ENCODE results near the gene SH3BGRL2.

SH3BGRL2 gene

GRCh38 chr6:79750806-79751205 lies 119.7 kb downstream of the SH3BGRL2 start:
- Histone ChIP-seq H3K9ac (no peak overlapping the region), H3K4me2 (no peak overlapping the region), H3K4me3 (no peak overlapping the region), H4K20me1 (no peaks in the 10 kb centered on the region), H3K36me3 (no peaks in the 10 kb centered on the region), H3K9me3 (replicated peaks in 1 of 11) (no peaks in the 10 kb centered on the region), H3K4me1 (no peaks in the 10 kb centered on the region), H3K27ac (no peak overlapping the region), H3K27me3 (no peaks in the 10 kb centered on the region)
- no peak for TF ChIP-seq Cebpa-rat (IDR thresholded peaks at IDR 0.05)
